ENCODE data around the gene SPIRE1.
"Not testable (repeated sequence)": the region's sequence is repeated elsewhere in the genome, so short reads cannot be mapped to it uniquely, and the experiment has no call there.

SPIRE1 gene

DNA sequence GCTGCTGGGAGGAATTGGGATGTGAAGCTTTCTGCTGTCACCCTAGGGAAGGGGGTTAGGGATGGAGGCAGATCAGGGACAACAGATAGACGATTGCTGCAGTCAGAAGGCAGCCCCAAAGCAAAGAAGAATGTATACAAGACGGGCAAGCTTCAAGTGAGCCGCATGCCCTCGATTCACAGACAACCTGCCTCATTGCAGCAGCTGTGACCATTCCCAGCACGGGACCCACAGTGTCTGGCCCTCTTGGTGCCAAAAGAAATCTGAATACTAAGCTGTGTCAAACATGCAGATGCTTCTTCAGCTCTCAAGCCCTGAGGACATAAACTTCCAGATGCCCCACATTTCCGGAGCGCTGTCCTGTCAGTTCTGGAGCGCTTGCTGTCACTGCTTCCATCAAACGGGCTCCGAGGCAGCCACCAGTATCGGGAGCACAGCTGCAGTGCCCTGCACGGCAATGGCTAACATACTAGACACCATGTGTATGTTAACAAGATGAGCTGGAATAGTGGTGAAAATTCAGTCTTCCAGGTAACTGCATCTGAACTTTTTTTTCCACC lies 216.4 kb downstream of the SPIRE1 start:
- no peak for DNase-seq

DNA sequence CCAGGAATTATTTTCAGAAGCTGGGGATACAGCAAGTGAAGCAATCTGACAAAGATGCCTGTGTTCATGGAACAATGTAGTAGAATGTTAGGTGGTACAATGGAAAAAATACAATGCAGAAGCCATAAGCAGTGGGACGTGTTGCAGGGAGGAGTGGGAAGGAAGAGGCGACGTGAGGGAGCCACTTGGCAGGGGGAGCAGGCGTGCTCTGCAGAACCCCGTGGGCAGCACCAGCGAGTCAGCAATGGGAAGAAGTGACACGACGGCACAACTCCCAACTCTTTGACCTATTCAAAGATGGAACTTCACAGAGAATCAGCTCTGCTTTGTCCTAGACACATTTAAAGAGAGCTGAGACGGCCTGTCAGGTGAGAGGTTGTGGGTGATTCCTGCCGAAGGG lies 219.7 kb downstream of the SPIRE1 start:
- DNase-seq, result no peak

DNA sequence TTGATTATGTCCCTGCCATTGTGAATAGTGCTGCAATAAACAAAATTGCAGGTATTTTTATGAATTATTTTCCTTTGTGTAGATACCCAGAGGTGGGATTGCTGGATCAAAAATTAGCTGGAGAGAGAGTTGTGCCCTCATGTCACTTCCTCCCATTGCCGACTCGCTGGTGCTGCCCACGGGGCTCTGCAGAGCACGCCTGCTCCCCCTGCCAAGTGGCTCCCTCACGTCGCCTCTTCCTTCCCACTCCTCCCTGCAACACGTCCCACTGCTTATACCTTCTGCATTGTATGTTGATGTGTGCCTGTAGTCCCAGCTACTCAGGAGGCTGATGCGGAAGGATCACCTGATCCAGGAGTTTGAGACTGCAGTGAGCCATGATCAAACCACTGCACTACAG lies 222.0 kb downstream of the SPIRE1 start:
- DNase-seq, result no peak

DNA sequence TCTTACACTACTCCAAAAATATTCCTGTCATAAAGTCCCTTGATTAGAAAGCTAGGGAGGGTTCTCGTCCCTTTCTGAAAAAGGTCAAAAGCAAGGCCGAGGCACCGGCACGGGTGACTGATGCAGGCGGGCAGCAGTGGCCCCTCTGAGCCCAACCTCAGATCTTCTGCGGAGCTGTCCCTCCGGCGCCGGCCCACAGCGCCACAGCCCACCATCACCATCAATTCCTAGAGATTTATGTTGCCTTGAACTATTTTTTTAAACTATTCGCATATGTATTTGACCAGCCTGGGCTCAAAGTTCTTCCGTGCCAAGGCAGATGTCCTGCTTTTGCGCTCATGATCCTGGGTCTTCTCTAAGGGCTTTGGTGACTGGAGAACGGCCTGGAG lies 223.4 kb downstream of the SPIRE1 start:
- no peak for DNase-seq

DNA sequence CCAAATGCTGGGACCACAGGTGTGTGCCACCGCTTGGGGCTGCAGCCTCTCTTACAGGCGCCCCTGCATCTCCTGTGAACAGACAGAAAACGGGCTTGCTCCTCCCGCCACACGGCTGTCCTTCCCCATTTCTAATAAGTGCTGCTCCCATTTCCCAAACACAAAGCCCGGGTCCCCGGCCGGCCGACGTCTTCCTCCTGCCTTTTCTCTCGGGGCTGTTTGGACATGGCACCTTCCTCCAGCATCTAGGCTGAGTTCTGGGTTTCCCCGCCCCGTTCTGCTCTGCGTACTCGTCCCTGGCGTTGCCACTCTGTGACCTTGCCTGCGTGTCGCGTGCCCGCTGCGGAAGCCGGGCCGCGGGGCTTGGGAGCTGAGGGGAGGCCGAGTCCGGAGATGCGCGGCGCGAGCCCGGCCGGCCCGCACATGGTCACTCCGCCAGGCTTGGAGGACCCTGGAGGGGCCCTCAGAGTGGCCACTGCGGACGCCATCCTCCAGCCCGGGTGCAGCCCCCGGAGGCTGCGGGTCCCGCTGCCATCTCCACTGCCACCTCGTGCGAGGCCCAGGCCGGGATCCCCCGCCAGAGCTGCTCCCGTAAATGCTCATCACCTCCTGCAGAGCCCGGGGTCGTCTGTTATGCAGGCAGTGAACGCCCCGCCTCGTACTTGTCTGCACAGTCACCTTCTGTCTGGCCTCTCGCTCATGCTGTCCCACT lies 223.9 kb downstream of the SPIRE1 start:
- no peak for DNase-seq

DNA sequence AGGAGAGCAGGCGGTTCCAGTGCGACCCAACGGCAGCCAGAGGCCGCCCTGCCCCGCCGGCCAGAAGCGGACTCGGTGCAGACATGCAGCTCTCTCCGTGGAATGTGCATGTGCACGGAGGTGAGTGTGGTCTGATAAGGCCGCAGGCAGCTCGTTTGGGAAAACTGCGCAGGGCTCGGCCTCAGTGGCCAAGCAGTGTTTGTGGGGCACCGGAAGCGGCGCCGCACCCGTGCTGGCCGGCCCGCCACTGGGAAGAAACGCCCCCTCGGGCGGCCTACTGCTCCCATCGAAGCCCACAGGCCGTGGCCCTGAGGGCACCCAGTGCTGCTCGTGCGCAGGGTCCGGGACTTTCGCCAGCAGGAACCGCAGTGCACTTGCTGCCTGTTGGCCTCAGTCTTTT lies 225.0 kb downstream of the SPIRE1 start:
- no peak for DNase-seq

DNA sequence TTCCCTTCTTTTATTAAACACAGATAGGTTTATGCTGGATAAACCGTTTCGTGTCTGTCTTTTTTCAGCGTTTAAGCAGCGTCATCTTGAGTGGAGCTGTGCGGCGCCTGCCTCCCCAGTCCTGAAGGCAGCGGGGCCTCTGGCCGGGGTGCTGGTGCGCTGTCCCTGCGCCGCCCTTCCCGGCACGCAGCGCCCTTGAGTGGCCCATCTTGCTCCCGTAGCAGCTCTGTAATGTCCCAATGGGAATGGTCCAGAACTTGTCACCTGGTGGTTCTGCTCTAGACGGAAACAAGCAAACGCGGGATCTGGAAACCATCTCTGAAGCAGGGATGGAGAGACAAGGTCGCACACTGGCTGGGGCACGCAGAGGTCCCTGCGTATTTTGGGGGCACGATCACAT lies 225.7 kb downstream of the SPIRE1 start:
- no peak for DNase-seq

DNA sequence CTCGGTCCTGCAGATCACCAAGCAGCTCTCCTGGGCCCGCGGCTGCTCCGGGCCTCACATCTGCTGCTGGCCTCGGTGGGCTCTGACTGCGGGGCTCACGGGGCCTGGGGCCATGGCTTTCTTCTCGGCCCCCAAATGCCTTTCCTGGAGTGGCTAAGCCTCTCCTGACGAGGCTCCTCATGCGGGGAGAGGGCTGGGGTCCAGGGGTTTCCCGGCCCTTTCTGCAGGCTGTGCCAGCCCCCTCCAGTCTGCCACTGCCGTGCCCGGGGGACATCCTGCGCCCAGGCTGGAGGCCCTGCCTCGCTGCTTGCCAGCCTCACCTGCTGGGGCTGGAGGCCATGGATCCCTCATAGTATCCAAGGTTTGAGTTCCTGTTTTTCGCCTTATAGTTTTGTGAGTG lies 226.3 kb downstream of the SPIRE1 start:
- no peak for DNase-seq

DNA sequence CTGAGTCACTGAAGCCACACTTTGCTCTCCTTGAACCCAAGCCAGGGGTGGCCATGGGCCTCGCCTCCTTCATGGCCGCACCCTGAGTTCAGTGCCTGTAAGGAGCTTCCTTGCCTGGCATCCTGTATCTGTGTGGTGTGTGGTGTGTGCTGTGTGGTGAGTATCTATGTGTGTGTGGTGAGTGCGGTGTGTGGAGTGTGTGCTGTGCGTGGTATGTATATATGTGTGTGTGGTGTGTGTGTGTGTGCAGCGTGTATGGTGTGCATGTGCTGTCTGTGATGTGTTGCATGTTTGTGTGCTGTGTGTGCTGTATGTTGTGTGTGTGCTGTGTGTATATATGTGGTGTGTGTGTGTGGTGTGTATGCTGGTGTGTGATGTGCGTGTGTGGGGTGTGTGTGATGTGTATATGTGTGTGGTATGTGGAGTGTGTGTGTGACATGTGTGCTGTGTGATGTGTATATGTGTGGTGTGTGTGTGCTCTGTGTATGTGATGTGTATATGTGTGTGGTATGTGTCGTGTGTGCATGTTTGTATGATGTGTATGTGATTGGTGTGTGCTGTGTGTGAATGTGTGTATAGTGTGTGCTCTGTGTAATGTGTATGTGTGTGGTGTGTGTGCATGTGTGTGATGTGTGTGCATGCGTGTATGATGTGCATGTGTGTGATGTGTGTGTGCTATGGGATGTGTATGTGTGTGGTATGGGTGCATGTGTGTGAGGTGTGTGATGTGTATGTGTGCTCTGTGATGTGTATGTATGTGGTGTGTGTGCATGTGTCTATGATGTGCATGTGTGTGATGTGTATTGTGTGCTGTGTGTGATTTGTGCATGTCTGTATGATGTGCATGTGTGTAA lies 227.5 kb downstream of the SPIRE1 start:
- DNase-seq, result no peak

DNA sequence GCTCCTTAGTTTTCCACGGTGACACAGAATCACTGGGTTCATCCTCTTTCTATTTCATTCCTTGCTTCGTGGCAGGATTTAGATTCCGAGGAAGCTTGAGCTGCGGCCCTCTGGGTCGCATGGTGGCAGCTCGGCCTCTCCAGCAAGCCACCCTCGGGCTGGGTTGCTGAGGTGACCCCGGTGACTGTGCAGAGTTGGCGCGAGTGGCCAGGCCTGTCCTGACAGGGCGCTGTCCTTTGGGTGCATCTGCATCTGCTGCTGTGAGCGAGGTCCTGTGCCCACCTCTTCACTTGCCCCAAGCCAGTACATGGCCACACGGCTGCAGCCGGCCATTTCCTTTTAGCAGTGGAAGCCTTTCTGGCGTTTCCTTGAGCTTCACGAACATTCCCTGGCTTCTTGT lies 228.4 kb downstream of the SPIRE1 start:
- DNase-seq, result no peak

DNA sequence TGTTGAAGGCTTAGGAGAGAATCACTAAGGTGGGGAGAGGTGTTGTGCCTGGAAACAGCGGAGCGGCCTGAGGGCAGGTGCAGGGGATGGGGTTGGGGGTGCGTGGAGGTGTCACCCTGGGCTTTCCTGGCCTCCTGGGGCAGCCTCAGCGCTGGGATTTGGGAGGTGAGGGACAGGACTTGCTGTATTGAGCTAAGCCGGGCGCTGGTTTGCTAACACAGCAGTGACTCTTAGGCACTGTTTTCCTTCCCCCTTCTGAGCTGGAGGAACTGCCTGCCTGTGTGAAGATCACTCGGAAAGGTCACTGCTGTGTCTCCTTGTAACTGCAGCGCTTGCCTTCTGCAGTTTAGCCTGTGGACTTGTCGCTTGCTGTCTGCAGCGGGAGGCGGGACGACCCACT lies 229.0 kb downstream of the SPIRE1 start:
- DNase-seq, result no peak

DNA sequence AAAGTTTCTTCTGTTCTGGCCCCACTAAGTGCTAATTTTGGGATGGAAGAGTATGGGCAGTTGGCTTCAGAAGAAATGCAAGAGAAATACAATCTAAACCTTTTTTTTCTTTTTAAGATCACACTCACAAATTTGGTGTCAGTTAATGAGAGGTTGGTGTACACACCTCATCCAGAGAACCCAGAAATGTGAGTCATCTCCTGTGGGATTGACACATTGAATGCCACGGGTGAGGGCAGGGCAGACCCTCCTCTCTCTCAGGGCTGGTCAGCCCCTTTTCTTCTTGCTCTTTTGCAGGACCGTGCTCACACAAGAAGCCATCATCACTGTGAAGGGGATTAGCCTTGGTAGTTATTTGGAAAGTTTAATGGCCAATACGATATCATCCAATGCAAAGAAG lies 231.0 kb downstream of the SPIRE1 start:
- no peak for DNase-seq

DNA sequence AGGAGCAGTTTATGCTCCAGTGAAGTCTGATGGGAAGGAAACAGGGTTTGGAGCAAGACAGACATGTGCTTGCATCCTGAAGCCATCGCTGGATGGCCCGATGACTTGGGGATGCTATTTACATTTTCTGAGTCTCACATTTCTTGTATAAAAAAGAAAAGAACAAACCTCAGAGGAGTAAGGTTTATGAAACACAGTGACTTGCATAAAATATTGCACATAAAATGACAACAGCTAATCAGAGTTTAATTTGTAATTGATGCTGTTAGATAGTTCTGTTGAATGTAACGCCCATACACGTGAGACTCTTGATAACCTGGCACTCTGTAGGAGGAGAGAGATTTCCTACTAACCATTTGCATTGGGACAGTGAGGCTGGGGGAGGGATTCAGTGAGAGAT lies 233.7 kb downstream of the SPIRE1 start:
- DNase-seq, result no peak

DNA sequence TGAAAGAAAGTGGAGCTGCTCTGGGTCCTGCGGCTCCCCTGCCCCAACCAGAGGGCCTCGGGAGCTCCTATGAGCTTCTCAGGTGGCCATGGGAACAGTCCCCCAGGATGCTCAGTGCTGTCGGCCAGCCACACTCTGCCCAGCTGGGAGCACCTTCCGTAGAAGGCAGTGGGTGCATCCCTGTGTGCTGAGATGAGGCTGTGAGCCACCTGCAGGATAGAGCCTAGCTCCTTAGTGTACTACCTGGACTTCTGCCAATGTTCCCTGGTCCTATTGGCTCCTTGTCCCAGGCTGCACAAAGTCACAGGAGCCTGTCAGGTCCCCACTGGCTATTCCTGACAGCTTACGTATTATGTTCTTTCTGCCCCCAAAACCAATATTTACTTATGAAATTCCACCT lies 234.1 kb downstream of the SPIRE1 start:
- peak; percentile 6 for DNase-seq

DNA sequence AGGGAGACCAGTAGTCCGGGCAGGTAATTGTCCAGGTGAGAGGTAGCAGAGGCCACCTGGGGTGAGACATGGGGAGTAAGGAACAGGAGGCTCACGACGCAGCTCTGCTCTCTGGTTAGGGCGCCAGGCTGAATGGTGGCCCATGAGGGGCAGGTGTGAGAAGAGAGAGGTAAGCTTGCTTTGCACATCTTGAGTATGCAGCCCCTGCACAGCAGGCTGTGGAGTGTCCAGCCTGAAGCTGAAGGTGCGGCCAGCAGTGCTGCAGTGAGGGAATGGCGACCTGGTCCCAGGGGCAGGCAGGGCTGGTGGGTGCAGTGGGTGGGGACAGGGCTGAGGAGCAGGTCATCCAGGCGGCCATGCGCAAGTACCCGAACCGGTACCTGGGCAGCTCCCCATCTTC lies 234.5 kb downstream of the SPIRE1 start:
- no peak for DNase-seq

DNA sequence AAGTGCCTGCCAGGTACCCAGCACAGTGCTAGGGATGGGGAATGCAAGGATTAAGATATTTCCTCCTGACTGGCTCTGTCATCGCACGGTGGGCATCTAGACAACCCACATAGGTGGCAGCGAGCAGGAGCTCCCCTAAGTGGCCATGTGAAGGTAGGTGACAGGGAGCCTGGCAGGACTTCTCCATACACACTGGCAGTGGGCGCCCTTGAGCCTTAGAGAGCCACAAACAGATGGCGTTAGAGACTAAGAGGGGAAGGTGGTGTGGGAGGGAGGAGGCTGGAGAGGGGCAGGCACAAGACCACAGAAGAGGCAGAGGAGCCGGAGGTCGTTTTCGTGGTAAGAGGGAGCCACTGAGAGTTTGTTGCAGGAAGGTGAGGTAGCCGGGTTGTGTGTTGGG lies 235.0 kb downstream of the SPIRE1 start:
- no peak for DNase-seq

DNA sequence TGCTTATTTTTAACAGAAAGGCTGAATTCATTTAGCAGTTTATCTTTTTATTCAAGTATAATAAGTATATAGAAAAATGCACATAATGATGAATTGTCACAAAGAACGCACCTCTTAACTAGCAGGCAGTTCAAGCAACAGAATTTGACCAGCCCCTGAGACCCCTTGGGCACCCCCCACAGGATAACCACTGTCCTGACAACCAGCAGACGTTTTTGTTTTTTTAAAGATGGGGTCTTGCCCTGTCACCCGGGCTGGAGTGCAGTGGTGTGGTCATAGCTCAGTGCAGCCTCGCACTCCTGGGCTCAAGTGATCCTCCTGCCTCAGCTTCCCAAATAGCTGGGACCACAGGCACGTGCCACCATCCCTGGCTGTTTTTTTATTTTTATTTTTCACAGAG lies 236.2 kb downstream of the SPIRE1 start:
- DNase-seq, result no peak

DNA sequence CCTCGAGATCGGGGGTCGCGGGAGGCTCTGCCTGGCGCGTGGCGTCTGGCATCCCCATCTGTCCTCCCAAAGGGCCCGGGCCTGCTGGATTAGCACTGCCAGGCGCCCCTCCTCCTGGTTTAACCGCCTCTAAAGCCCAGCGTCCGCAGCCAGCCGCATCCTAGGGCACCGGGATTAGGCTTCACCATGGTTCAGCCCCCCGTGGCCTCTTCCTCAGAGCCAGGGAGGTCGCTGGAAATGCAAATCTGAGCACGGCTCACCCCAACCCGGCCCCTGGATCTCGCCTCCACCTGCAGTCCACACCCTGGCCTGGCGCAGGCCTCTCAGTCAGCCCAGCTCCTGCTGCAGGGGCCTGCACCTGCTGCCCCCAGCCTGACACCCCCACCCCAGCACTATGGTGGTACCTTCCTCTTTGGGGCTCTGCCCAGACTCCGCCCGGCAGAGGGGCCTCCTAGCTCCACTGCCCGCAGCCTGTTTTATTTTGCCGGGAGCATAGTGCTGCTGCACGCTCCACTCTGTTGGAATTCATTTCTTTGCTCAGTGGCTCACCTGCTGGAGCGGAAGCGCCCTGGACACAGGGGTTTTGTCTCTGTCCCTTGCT lies 237.0 kb downstream of the SPIRE1 start:
- peak; percentile 75 for DNase-seq

DNA sequence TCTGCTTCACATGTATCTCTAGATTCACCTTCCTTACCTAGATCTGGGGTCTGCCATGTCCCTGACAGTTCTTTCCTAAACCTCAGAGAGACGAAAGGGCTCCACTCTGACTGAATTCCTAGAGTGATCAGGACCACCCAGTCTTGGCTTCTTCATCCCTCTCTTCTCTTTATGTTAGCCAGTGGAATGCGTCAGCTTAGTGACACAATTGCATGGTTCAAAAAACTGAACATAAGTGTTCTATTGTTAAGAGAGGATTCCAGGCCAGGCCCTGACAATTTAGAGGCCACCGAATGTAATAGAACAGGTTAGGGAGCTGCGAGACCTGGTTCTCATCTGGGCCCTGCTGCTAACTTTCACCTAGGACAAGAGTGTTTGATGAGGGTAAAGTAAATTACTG lies 240.2 kb downstream of the SPIRE1 start:
- DNase-seq, result no peak

DNA sequence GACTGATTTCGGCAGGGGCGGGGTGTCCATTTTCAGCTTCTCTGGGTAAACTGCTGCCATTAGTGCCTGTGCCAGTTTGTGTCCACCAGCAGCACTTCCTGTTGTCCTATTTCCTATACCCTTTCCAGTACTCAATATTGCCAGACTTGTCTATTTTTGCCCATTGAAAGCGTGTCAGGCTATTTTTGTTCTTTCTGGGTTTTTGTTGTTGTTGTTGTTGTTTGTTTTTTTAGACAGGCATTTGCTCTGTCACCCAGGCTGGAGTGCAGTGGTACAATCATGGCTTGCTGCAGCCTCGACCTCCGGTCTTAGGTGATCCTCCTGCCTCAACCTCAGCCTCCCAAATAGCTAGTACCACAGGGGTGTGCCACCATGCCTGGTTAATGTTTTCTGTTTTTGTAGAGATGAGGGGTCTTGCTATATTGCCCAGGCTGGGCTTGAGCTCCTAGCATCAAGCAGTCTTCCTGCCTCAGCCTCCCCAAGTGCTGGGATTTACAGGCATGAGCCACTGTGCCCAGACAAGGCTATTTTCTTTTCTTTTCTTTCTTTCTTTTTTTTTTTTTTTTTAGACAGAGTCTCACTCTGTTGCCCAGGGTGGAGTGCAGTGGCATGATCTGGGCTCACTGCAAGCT lies 241.7 kb downstream of the SPIRE1 start:
- DNase-seq, result no peak

DNA sequence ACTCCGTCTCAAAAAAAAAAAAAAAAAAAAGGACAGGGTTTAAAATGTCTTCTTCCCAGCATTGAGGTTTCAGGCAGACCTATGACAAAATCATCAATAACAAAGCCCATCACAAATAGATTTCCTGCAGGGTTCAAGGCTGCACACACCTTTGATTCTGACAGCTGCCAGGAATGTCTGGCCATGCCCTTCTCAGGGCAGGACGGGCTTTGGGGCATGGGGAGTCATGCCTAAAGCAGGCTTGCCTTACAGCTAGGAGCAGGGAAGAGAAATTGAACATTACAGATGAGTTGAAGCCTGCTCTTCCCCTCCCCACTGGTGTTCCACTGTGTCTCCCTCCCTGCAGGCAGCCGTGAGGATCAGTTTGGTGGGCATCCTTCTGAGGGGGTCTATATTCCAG lies 246.5 kb downstream of the SPIRE1 start:
- no peak for DNase-seq

DNA sequence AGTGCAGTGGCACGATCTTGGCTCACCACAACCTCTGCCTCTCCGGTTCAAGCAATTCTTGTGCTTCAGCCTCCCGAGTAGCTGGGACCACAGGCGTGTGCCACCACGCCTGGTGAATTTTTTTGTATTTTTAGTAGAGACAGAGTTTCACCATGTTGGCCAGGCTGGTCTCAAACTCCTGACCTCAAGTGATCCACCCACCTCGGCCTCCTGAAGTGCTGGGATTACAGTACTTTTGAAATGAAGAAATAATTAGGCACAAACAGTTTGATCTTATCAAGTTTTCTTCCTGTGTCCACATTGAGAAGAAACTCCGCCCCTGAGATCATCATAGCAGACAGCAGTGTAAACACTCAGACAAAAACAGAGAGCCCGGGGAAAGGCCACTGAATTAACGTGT lies 247.2 kb downstream of the SPIRE1 start:
- DNase-seq, result not testable (repeated sequence)

DNA sequence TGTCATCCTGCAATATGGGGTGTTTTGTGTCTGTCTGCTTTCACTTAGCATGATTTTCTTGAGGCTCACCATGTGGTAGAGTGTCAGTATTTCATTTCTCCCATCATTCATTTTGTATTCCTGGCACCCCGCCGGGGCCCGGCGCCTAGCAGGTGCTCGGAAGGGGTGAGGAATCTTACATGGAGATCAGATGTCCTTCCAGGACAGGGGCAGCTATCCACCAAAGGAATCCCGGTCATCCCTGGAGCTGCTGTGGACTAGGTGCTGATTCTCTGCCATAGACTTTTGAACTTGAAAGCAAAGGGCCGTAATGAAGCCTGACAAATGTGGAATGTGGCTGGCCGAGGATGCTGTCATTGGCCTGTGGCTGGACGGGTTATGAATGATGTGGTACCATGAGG lies 247.8 kb downstream of the SPIRE1 start:
- no peak for DNase-seq
